ENCODE measurements around the gene SOX18. TPM values are rescaled to one million over a fixed set of nuclear protein-coding genes. Genes with fewer than 3 reads are reported as not detected.

SOX18 gene
- total RNA-seq, 4 donors from 2014 or later: 2.9 to 6.5 (median 5.6) TPM

GRCh38 chr20:64039293-64040160 lies 9.9 kb downstream of the SOX18 start:
- Histone ChIP-seq H3K4me3 (peak overlapping the region; percentile 50 to 55 (median 52)), H3K27me3 (peaks cover 42 to 59% (median 55%) of the 10 kb centered on the region in 3 donors), H3K9me3 (no peaks in the 10 kb centered on the region), H3K36me3 (peaks cover 0 to 7% of the 10 kb centered on the region in 2 donors), H3K4me1 (peaks cover 3 to 21% of the 10 kb centered on the region in 2 donors), H3K27ac (peak overlapping the region in 3 of 4 donors; percentile 3 to 64 (median 17))
- in situ Hi-C loops (cut with MboI; ENCODE audit: low sequenced_read_pairs in 4 of 4) (no loop called here), intact Hi-C loops (cut with DNase I; ENCODE audit: low total_unique reads) (loop anchor here (1.0 kb wide), 1 partner anchor 81 kb away; no protein-coding TSS in a partner anchor)
- DNase-seq (no peak), ATAC-seq (peak; percentile 42)
- TF ChIP-seq POLR2A (IDR thresholded peaks at IDR 0.05) (no peak), CTCF (IDR thresholded peaks at IDR 0.05 in 4 of 5, conservative IDR thresholded peaks at IDR 0.05 in 1 of 5) (no peak)

- DNase-seq: peak in 1 of 2 donors; percentile 41
- peak; percentile 58 to 72 for ATAC-seq
- peaks cover 3 to 21% of the 10 kb centered on the region in 2 donors for H3K4me1 ChIP-seq
Measured at GRCh38 chr20:64038565-64039292, 10.7 kb downstream of the SOX18 start.

GRCh38 chr20:64038224-64038564 lies 11.2 kb downstream of the SOX18 start:
- in situ Hi-C loops (cut with MboI; ENCODE audit: low sequenced_read_pairs in 4 of 4): no loop called here
- DNase-seq: no peak
- peak in 1 of 2 donors; percentile 12 for ATAC-seq

More at GRCh38 chr20:64038565-64039292, 10.7 kb downstream of the SOX18 start:
- Histone ChIP-seq H3K36me3 (peaks cover 0 to 7% of the 10 kb centered on the region in 2 donors), H3K27ac (peak overlapping the region in 3 of 4 donors; percentile 56 to 65 (median 63)), H3K27me3 (peaks cover 42 to 57% (median 55%) of the 10 kb centered on the region in 3 donors), H3K4me3 (peak overlapping the region; percentile 50 to 55 (median 52)), H3K9me3 (no peaks in the 10 kb centered on the region)
- in situ Hi-C loops (cut with MboI; ENCODE audit: low sequenced_read_pairs in 4 of 4): no loop called here
- intact Hi-C loops (cut with DNase I; ENCODE audit: low total_unique reads): loop anchor here (1.0 kb wide), 1 partner anchor 82 kb away; no protein-coding TSS in a partner anchor
- no peak for TF ChIP-seq POLR2A (IDR thresholded peaks at IDR 0.05)
- TF ChIP-seq CTCF (IDR thresholded peaks at IDR 0.05 in 4 of 5, conservative IDR thresholded peaks at IDR 0.05 in 1 of 5): peak; percentile 26 to 82 (median 75)

More at GRCh38 chr20:64038224-64038564, 11.2 kb downstream of the SOX18 start:
- Histone ChIP-seq H3K27me3 (peaks cover 42 to 55% (median 53%) of the 10 kb centered on the region in 3 donors), H3K9me3 (no peaks in the 10 kb centered on the region), H3K27ac (peak overlapping the region in 1 of 4 donors; percentile 56), H3K4me1 (peaks cover 3 to 21% of the 10 kb centered on the region in 2 donors), H3K4me3 (peak overlapping the region; percentile 50 to 55 (median 52)), H3K36me3 (peaks cover 0 to 9% of the 10 kb centered on the region in 2 donors)
- no peak for TF ChIP-seq POLR2A (IDR thresholded peaks at IDR 0.05)
- TF ChIP-seq CTCF (IDR thresholded peaks at IDR 0.05 in 4 of 5, conservative IDR thresholded peaks at IDR 0.05 in 1 of 5): no peak
- intact Hi-C loops (cut with DNase I; ENCODE audit: low total_unique reads): no loop called here

Data from gastrocnemius medialis (tissue), 4 donors.